MCF 10A (cell line): ENCODE measurements around the gene TP53RK. TPM values are rescaled to one million over a fixed set of nuclear protein-coding genes. Genes with fewer than 3 reads are reported as not detected.

Source experiments
- BruUV-seq: library from RNA; stranded (reverse); fragments of 400-500 nt; replicated peaks from 2 replicates; lab custom pipeline; 2021; lab: Mats Ljungman, UMichigan
- CTCF ChIA-PET: fragments of 300-600 bp; sonication (Branson Sonifier 250); formaldehyde crosslinking; extraction: SDS; loops from one replicate; lab custom pipeline; 2021; ENCODE audit warnings: antibody characterized with exemption, inconsistent platforms; lab: Yijun Ruan, JAX
- POLR2A ChIA-PET: fragments of 300-600, 350-650 bp; sonication (Branson Sonifier 250); formaldehyde crosslinking; extraction: SDS; loops from one replicate; lab custom pipeline; 2020; ENCODE audit warnings: antibody characterized with exemption, inconsistent platforms; lab: Yijun Ruan, JAX
- DNase-seq: peaks from one replicate; pipeline ENCODE4 v3.0.0-alpha.2; 2018; ENCODE audit not compliant: unreplicated experiment
- H3K27ac Mint-ChIP-seq: one replicate; pipeline ENCODE4 v1.8.0; 2022; ENCODE audit warnings: mild to moderate bottlenecking, low read depth, mixed read lengths; ENCODE audit not compliant: unreplicated experiment
- H3K27me3 Mint-ChIP-seq: one replicate; pipeline ENCODE4 v1.8.0; 2022; ENCODE audit warnings: mixed read lengths; ENCODE audit not compliant: insufficient read depth, unreplicated experiment
- H3K36me3 Mint-ChIP-seq: one replicate; pipeline ENCODE4 v1.8.0; 2022; ENCODE audit warnings: mild to moderate bottlenecking, moderate library complexity, mixed read lengths; ENCODE audit not compliant: insufficient read depth, unreplicated experiment
- H3K4me1 Mint-ChIP-seq: one replicate; pipeline ENCODE4 v1.8.0; 2022; ENCODE audit warnings: mixed read lengths; ENCODE audit not compliant: insufficient read depth, unreplicated experiment
- H3K4me3 Mint-ChIP-seq: one replicate; pipeline ENCODE4 v1.8.0; 2022; ENCODE audit warnings: mild to moderate bottlenecking, moderate library complexity, mixed read lengths; ENCODE audit not compliant: unreplicated experiment
- H3K9me3 Mint-ChIP-seq: one replicate; pipeline ENCODE4 v1.8.0; 2022; ENCODE audit warnings: mixed read lengths; ENCODE audit not compliant: unreplicated experiment
- intact Hi-C: fragments of 100-400 bp; cut with micrococcal nuclease; formaldehyde crosslinking; loops from 2 replicates; pipeline ENCODE4 v1.14.1; 2022
- total RNA-seq: library from RNA; stranded (reverse); gene quantifications from 2 replicates; pipeline ENCODE4 v1.2.3, GENCODE V29; 2022
- TF ChIP-seq, protein P1 (sequence below): fragments of 200-600 bp; IDR thresholded peaks from one replicate; pipeline ENCODE4 v1.8.0; 2022; ENCODE audit warnings: antibody characterized with exemption, mild to moderate bottlenecking; ENCODE audit not compliant: unreplicated experiment

The TP53RK gene
- total RNA-seq, 1 experiment from 2014 or later = 16.2 TPM

DNA sequence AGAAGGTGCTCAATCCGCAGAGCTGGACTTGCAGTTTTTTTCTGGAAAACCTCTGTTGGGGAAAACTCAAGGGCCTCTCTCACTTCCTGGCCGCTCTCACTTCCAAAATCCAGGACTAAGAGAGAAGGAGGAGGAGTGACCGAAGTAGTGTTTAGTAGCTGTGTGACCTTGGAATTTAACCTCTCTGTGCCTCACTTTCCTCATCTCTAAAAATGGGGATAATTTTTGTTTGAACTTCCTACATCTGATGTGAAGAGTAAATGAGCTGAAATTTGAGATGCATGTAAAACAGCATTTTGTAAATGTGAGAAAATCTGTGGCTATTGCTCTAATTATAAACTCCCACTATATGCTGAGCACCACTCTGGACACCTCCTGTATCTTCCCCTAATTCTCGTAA is 43.1 kb downstream of the TP53RK start:
- TF ChIP-seq, protein P1, sequence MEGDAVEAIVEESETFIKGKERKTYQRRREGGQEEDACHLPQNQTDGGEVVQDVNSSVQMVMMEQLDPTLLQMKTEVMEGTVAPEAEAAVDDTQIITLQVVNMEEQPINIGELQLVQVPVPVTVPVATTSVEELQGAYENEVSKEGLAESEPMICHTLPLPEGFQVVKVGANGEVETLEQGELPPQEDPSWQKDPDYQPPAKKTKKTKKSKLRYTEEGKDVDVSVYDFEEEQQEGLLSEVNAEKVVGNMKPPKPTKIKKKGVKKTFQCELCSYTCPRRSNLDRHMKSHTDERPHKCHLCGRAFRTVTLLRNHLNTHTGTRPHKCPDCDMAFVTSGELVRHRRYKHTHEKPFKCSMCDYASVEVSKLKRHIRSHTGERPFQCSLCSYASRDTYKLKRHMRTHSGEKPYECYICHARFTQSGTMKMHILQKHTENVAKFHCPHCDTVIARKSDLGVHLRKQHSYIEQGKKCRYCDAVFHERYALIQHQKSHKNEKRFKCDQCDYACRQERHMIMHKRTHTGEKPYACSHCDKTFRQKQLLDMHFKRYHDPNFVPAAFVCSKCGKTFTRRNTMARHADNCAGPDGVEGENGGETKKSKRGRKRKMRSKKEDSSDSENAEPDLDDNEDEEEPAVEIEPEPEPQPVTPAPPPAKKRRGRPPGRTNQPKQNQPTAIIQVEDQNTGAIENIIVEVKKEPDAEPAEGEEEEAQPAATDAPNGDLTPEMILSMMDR = no peak
- H3K27me3 Mint-ChIP-seq = peaks cover 91% of the 10 kb centered on the region
- no peak for DNase-seq
- no peak overlapping the region for H3K4me3 Mint-ChIP-seq
- H3K27ac Mint-ChIP-seq = no peak overlapping the region
- CTCF ChIA-PET = interaction anchor here (0.7 kb wide), 1 partner anchor 141 kb away, joined by 3 read pairs; no protein-coding TSS in a partner anchor
- no peaks in the 10 kb centered on the region for H3K4me1 Mint-ChIP-seq
- H3K9me3 Mint-ChIP-seq = no peaks in the 10 kb centered on the region
- H3K36me3 Mint-ChIP-seq = no peaks in the 10 kb centered on the region
- intact Hi-C loops = no loop called here
- no TSS peak for BruUV-seq
- POLR2A ChIA-PET = interaction anchor here (0.6 kb wide), 1 partner anchor 17 kb away, joined by 4 read pairs; no protein-coding TSS in a partner anchor

DNA sequence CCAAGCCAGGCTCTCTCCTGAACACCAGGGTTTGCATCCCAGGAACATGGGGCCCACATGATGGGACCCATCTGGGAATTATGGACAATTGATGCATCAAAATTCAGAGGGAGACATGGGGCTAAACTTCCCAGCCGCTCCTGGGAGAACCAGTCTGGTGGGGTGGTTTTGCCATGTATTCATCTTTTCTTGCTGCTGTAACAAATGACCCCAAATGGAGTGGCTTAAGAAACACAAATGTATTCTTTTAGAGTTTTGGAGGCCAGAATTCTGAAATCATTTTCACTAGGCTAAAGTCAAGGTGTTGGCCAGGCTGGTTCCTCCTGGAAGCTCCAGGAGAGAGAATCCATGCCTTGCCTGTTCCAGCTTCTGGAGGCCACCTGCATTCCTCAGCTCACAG is 44.5 kb downstream of the TP53RK start:
- H3K4me3 Mint-ChIP-seq = no peak overlapping the region
- H3K9me3 Mint-ChIP-seq = no peaks in the 10 kb centered on the region
- intact Hi-C loops = no loop called here
- TF ChIP-seq, protein P1 = no peak
- peaks cover 82% of the 10 kb centered on the region for H3K27me3 Mint-ChIP-seq
- ChIA-PET CTCF (no interaction called here), POLR2A (no interaction called here)
- no peaks in the 10 kb centered on the region for H3K4me1 Mint-ChIP-seq
- no peak overlapping the region for H3K27ac Mint-ChIP-seq
- no peak for DNase-seq
- BruUV-seq = no TSS peak
- H3K36me3 Mint-ChIP-seq = no peaks in the 10 kb centered on the region

DNA sequence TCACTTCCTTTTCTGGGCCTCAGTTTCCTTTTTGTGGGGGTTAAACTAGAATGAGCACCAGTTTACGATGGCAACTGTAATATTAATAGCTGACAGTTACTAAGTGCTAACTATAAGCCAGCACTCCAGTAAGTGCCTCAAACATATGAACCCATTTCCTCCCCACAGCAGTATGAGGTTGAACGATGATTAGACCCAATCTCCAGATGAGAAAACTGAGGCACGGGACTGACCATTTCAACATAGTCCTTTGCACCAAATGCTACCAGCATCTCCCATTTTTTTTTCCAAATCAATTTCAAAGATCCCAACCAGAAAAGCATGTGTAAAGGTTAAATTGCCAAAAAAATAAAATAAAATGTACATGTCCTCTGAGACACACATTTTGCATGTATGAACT is 45.1 kb downstream of the TP53RK start:
- Mint-ChIP-seq H3K27me3 (peaks cover 76% of the 10 kb centered on the region), H3K4me1 (no peaks in the 10 kb centered on the region), H3K9me3 (no peaks in the 10 kb centered on the region), H3K4me3 (no peak overlapping the region), H3K36me3 (no peaks in the 10 kb centered on the region), H3K27ac (no peak overlapping the region)
- DNase-seq = no peak
- ChIA-PET POLR2A (no interaction called here), CTCF (no interaction called here)
- TF ChIP-seq, protein P1 = no peak
- intact Hi-C loops = no loop called here
- no TSS peak for BruUV-seq

DNA sequence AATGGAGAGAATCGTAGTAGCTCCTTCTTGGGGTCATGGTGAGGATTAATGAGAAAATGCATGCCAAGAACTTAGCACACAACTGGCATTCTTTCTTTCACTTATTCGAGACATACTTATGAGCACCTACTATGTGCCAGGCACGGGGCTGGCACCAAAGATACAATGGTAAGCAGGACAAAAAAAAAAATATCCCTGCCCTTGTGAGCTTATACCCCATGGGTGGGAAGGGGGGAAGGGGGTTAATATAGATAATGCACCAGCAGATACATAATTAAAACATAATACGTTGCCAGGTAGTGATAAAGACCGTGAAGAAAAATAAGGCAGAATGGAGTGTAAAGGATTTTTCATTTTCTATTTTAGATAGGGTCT is 46.3 kb downstream of the TP53RK start:
- TF ChIP-seq, protein P1 = no peak
- Mint-ChIP-seq H3K27ac (no peak overlapping the region), H3K4me1 (no peaks in the 10 kb centered on the region), H3K27me3 (peaks cover 65% of the 10 kb centered on the region), H3K36me3 (no peaks in the 10 kb centered on the region), H3K4me3 (no peak overlapping the region), H3K9me3 (no peaks in the 10 kb centered on the region)
- DNase-seq = no peak
- POLR2A ChIA-PET = no interaction called here
- intact Hi-C loops = no loop called here
- CTCF ChIA-PET = interaction anchor here (0.9 to 1.5 kb wide), 3 partner anchors 9 to 39 kb away, joined by 3 to 5 read pairs (median 3); no protein-coding TSS in a partner anchor
- BruUV-seq = no TSS peak
